Activated CD8-positive, alpha-beta memory T cell treated with anti-CD3 and anti-CD28 coated beads for 48 hours (primary cell): ENCODE data around the gene PDE4B.

ENCODE experiments used
- DNase-seq, 3 experiments: peaks; one replicate each; pipeline ENCODE4 v3.0.0-alpha.2; 2020; ENCODE audit warnings: low read depth in 2 of 3, low spot score in 2 of 3

The PDE4B gene

DNA sequence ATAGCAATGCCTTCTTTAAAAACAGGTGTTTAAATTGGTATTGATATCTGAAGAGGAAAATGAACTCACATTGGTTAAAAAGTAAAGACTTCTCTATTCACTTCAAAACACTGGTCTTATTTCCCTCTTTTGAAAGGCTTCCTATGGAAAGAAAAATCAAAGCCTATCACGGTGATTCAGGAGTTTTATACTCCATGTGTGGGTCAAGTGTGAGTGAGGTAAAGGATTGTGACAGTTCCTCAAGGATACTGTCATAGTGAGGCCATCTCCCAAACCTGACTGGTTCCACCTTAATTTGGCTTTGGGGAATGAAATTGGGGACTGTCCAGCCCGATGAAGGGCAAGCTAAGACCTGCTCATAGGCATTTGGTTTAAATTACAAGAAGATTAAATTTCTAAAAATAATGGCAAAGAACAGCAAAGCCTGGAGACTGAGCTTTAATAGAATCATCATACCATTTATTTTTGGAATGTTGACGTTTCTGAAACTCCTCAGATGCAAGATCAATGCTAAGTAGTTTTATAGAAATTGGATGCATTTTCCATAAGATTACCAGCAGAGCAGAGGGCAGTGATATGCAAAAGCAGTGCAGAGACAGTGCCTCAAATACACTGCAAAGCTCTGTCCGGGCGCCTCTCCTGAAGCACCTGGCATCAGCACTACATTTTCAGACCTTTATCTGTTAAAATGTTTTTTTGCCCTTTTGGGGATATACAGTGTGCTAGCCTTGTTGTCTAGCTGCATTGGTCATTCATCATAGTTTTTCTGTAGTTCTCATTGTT lies 439.2 kb downstream of the PDE4B start:
- no peak for DNase-seq

DNA sequence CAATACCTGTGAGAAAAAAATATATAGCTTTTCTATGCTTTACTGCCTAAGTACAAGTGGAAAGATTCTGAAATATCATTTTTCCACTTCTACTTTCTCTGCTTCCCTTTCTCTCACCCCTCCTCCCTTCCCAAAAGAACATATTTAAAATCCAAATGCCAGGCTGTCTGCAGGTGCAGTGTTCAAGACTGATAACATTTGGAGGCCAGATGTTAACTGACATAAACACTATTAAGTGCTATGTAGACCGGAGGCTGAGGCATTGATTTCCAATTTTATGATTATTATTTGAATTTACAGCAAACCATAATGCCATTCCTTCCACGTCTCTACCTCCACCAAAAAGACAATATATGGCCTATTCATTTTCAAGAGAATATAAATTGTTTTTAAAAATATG lies 444.3 kb downstream of the PDE4B start:
- no peak for DNase-seq

DNA sequence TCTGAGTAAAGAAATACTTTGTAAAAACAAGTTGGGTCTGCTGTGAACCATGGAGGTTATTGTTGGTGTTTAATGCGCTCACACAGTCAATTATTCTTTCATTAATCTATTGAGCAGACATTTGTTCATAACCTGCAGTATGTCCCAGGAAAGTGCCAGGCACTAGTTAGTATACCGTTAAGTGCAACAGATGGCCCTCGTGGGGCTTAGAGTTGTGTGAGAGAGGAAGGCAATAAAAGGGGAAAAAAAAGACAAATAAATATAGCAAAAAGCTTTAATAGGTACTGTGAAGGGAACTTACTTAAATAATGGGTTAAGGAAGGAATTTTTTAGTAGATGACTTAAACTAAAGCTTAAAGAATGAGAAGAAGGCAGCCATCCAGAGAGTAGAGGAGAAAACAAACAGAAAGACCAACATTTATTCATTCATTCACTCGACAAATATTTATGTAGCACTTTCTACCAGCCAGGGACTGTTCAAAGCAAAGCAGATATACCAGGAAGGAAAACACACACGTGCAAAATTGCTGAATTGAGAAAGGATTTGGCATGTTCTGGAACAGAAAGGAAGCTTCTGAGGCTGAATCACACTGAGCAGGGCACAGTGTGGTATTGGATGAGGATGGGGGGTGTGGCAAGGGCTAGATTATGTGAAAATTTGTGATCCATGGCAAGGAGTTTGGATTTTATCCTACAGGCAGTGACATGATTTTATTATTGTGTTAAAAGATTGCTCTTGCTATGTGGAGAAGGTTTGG lies 445.2 kb downstream of the PDE4B start:
- no peak for DNase-seq

DNA sequence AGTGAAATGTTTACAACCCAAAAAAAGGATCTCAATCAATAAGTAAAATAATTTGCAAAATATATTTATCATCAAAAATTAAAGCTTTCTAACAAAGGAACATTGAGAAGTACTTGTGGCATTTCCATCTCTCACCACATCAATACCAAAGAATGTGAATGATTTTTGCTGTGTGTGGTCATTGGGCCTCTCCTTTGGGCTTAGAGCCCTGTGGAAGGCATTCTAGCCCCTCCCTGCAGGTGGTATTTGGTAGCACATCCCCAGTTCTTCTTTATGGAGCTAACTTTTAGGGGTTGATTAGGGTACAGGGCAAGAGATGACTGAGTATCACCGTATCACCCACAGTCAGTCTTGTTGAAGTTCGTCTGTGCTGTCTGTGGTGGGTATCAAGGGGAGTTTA lies 447.1 kb downstream of the PDE4B start:
- DNase-seq, result no peak

DNA sequence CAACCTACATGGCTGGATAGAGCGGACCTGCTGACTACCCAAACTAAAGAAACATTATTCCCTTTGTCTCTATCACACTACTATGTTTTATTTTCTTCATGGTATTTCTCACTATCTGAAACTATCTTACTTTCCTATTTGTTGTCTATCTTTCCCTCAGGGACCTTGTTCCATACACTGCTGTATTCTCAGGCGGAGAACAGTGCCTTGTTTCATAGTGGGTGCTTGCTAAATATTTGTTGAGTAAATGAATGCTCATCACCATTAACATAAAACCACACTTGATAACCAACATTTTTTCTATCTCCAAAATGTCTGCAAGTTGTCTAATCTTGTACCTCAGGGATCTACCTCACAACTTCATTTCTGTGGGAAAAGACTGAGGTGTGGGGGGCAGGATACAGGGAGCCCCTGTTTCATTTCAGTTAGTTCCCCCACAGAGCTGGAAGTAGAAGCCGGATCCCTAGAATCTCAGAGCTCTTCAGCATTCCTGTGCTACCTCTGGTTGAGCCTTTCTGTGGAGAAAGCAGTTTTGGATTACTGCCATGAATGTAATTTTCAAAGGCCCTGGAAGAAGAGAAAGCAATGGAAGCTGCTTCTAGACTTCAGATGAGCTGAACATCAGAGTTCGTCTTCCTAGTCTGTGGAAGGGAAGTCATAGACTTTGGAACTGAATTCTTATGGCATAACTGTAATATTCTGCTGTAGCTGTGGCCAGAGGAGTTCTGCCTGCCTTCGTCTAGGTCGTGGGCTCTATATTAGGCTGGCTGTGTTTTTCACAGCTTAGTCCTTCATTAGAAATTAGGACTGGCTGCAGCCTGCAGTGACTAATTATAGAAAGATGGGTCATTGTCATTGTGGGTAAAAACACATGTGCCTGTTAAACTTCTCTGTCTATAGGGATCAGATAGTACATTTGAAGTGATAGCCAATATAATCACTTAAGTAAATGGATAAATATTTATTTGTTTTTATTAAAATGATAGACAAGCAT lies 448.1 kb downstream of the PDE4B start:
- no peak for DNase-seq

DNA sequence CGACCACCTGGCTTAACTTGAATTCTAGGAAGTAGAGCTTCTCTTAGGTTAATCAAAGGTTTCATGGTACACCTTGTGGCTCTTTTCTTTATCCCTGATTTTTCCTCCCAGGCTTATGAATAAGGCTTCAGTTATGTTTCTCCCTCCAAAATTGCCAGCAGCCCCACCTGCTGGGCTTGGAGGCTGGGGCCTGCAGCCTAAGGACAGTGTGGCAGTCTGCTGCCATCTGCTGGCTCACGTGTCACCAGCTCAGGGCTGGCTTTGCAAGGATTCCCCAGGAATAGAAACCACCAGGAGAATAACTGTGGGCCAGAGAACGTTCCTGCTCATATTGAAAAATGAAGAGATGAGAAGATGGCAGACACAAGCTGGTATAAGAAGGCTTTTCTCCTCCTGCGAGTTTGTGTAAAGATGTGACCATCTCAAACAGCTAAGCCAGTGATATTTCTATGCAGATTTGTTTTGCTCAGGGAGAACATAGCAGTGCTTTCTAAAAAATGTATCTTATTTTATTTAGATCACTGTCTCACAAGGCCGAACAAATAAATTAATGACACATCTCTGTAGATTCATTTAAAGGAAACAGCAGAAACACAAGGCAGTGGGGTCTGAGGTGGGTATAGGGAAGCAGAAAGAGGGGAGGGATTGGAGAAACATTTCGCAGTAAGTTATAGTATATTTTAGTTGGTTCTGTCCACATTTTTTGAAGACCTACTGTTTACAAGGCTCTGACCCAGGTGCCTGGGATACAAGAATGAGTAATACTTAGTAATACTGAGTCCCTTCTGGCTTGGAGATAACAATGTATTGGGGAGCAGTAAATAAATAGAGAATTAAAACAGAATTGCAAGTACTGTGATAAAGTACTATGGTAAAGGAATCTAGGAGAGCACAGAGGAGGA lies 450.2 kb downstream of the PDE4B start:
- peak; percentile 26 to 56 (median 36) for DNase-seq

DNA sequence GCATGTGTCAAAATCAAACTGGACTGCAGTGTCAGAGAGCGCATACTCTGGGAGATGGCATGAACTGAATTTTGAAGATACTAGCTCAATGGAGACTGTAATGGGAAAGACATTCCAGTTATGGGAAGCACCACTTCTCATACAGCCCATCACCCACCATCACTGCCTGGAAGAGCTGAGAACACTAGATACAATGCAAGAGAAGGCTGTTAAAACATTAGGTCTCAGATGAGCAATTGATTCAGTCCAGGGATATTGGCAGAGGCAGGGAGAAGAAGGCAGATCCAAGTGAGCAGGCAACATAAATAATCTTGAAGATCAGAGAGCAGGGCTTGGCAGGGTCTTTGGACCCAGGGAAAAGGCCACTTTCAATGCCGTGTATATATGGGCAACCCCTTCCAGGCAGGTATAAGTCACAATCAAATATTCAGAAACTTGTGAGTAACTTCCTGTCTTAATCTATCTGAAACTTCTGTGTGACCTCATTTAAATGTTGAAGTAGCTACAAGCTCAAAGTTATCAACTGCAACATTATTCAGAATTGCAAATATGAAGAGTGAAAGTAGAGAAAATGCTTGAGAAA lies 450.9 kb downstream of the PDE4B start:
- no peak for DNase-seq

DNA sequence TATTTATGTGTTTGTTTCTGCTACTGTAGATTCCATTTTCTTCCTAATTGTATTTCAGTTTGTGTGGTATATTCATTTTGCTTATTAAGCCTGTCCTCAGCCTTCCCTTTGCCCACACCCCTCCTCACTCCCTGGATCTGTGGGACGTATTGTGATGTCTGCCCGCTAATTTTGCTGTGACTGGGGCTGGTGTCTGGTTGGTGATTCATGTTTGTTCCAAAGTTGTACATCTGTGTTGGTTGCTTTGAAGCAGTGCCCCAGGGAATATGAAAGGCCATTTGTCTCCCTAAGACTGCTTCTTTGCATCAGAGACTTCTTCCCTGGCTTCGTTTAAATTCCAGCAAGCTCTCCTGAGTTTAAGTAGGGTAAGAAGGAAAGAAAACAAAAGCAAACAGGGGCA lies 451.7 kb downstream of the PDE4B start:
- DNase-seq, result no peak

DNA sequence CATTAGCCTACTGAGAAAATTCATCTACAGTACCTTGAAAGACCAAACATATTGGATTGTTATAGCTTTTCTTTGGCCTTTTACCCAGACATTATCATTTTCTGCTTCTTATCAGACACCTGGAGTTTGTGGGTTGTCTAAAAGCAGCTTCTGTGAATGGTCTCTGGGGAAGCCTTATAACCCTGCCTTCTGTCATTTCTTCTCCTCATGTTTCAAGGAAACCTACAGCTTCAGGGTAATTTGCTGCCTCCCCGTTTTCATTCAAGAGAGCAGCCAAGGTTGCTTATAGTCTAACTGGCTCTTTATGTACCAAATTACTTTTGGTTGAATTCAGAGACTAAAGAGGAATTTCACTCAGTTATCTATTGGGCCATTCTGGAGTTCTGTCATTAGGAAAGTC lies 453.0 kb downstream of the PDE4B start:
- no peak for DNase-seq

DNA sequence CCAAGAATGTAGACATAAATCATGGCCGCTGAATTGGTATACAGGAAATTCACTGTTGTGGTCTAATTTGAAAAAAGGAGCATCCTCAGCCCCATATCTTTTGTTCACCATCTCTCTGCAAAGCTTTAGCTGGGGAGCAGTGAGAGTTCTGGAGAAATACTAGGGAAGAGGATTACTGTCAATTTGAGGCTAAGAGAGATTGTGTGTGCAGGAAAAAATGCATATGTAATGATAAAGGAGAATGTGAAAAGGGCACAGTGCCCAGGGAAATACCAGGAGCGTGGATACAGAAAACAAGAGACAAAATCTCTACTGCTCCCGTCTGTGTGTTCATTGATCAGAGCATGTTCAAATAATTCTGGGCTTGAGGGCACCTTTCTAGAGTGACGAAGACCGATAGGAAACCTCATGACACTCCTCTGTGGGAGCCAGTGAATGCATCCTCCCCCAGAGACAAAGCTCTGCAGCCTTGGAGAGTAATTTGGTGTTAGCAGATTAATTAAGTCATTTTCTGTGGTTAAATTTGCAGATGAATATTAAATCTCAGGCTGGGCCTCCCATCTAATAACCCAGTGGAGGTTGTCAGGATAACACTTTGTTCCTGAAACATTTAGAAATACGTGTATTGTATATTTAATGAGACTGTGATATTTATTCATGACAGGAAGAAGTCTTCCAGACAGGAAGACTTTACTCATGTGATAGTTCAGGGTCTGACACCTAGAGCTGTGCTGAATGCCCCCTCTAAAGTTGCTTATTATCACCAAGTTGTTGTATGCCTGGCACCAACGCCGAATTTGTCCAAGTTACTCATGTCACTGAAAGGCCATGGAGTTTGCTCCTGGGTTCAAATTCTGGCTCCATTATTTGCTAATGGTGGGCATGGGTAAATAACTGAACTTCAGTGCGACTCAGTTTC lies 453.9 kb downstream of the PDE4B start:
- DNase-seq, result no peak

DNA sequence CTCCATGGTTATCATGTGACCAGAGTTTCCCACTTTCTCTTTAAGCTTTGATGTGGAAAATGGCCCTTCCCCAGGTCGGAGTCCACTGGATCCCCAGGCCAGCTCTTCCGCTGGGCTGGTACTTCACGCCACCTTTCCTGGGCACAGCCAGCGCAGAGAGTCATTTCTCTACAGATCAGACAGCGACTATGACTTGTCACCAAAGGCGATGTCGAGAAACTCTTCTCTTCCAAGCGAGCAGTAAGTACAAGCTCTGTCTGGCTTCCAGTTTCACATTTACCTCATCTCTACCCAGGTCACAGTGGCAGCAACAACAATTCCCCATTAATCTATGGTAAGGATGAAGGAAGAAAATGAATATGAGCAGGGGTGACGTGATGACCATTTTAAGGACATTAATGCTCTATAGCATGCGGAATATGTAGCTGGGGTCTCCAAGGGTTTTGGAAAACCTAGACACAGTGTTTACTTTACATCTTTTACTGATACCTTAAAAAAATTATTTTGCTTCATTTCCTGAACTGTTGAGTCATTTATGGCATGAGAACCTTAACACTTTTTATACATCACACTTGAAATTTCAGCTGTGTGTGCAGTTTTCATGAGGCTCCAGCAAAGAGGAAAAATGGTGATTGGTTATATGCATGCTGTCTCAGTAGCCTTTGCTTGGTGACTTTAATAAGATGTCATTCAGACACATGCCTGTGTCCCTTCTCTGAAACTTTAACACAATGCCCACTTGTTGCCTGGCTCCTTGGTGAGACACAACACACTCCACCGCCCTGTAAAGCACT lies 454.9 kb downstream of the PDE4B start:
- DNase-seq, result no peak

DNA sequence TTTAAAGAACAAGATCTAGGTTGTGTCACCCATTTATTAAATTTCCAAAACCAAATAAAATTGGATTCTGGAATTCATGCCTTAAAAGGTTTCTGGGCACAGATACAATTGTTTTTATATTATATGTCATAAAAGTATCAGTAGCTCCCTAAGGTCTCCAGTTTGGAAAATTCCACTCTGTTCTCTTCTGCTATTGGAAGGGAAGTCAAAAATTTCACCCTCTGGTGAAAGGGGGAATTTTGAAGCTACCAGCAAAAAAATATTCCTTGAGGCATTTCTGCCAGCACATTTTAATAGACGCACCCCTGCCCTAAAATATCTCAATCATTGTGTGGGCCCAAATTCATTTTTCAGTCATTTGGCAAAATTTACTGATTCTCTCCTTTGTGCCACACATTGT lies 455.6 kb downstream of the PDE4B start:
- no peak for DNase-seq

DNA sequence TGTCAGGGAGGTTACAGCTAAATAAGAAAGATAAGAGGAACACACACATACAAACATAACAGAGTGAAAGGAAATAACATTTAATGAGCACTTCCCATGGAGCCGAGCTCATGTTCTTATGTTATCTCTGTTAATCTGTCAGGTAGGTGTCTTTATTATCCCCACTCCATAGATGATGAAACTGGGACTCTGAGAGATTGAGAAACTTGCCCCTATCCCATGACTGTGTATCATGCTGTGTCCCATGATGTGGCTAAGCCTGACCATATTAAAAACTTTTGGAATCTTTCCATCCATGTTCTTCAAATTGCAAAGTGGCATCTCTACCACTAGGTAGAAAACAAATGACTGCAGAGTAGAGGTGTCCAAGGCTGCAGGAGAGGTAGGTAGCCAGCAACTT lies 456.1 kb downstream of the PDE4B start:
- DNase-seq, result no peak

DNA sequence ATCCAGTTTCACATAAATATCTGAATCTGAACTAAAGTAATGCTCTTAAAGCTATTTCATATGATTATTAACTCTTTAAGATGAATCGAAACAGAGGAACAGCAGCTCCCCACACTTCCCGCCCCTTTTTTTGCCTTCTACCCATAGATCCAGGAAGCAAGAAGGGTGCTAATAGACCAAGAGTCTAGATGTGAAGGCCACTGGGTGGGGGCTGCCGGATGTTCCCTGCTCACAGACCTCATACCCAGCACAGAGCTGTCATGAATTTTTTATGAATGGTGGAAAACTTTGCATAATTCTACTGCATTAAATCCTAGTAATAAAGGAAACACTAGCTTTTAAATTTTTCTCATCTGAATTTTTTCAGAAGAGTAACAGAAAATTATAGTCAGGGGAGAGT lies 457.4 kb downstream of the PDE4B start:
- no peak for DNase-seq

DNA sequence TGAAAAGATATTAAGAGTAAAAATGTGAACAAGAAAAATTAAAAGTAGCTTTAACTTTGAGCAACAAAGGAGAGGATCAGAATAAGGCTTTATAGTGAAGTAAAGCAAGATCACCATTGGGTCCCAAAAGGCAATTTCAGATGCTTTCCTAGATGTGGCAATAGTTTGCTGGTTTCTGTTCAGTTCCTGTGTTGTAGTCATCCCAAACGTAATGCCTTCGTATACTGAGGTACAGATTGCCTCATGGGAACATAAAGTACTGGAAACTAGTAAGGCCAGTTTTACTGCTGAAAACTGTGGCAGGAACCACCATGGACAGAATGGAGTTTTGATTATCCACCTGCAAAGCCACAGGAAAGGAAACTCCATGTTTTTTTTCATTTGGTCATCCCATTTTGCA lies 457.8 kb downstream of the PDE4B start:
- DNase-seq, result no peak

DNA sequence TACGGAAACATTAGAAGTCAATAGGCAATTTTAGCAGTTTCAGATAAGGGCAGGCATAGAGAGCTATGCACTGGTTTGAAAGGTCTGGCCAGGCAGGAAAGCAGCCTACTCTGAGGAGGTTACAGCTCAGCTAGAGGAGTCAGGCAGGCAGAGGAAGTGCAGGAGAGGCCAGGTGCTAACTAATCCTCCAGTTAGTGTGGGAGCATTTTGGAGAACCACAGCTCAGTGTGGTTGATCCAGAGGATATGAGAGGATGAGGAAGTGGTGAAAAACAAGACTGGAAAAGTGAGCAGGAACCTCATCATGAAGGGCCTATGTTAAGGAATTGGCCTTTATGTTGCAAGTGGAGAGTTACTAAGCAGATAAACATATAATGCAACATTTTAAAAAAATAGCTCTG lies 458.9 kb downstream of the PDE4B start:
- no peak for DNase-seq

DNA sequence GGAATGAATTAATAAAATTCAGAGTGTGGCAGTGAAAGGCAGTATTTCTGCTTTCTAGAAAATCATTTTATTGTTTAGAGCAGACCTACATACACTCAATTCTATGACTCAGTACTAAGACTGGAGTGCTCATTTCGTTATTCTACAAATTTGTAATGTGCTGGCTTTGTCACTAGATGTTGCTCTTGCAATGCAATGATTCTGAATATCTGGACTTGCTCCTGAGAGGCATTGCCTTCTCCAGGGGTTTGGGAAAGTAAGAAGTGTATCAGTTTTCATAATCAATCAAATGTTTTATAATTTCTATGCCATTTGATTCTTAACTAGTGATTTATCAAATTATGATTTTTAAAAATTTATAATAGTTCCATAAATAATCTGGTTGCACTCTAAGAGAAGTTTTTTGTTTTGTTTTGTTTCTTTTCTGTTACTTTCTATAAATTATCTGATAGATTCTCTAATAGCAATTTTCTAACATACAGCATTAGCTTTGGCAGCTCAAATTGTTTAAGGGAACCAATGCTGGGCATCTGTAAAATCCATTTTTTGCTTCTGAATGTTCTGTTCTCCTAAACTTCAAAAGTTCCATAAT lies 460.7 kb downstream of the PDE4B start:
- DNase-seq, result no peak

DNA sequence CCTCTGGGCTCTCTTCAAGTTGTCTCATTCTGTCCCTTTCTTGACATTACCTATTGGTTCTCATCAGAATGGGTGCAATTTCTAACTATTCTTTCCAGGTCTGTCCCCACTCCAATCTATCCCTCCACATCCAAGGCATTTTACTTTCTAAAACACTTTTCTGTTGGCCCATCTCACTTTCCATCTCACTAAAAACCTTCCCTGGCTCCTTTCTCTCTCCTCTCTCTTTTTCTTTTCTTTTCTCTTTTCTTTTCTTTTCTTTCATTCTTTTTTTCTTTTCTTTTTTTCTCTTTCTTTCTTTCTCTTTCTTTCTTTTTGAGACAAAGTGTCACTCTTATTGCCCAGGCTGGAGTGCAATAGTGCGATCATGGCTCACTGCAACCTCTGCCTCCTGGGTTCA lies 462.1 kb downstream of the PDE4B start:
- DNase-seq, result no peak
